ENCODE results near the gene CHRNB2.

DNA sequence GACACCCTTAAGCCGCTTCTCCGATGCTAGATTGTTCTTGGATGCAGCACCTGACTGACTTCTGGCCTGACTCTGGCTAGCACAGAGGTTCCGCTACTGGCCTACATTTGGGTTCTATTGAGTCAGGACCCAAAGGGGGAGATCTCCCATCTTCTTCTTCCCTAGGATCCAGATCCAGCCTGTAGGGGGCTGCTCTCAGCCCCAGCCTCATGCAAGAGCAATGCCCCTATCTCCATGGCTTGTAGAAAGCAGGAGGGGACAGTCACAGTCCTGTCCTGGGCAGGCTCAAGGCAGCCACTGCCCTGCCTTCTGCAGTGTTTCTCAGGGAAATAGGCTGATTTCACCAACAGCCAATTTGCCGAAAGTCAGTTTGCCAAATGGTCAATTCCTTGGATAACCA lies 46.7 kb downstream of the CHRNB2 start:
- TF ChIP-seq CTCF (IDR thresholded peaks at IDR 0.05) (no peak), POLR2A (IDR thresholded peaks at IDR 0.05) (no peak)
